ENCODE results near the gene REC8.

The REC8 gene

DNA sequence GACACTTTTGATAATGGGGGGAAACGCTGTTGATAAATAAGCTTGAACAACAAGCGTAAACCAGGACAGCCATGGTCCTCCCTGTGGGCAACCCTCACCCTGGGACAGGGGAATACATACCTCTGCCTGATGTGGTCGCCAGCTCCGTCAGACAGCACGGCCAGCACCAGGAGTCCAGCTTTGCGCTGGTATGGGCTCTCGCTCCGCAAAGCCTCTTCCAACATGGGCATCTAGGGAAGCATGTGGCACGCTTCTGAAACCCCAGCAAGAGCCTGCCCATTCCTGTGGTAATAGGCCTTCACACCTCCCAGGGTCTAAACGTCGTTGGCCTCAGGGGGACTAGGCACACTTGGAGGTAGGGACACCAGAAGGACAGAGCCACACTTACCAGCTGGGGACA, 13.9 kb downstream of the REC8 start:
- TF ChIP-seq, protein P1, sequence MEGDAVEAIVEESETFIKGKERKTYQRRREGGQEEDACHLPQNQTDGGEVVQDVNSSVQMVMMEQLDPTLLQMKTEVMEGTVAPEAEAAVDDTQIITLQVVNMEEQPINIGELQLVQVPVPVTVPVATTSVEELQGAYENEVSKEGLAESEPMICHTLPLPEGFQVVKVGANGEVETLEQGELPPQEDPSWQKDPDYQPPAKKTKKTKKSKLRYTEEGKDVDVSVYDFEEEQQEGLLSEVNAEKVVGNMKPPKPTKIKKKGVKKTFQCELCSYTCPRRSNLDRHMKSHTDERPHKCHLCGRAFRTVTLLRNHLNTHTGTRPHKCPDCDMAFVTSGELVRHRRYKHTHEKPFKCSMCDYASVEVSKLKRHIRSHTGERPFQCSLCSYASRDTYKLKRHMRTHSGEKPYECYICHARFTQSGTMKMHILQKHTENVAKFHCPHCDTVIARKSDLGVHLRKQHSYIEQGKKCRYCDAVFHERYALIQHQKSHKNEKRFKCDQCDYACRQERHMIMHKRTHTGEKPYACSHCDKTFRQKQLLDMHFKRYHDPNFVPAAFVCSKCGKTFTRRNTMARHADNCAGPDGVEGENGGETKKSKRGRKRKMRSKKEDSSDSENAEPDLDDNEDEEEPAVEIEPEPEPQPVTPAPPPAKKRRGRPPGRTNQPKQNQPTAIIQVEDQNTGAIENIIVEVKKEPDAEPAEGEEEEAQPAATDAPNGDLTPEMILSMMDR (IDR thresholded peaks at IDR 0.05), result no peak
- no peak for DNase-seq (ENCODE audit: low spot score)
- H3K27ac ChIP-seq, result no peak overlapping the region
- no peak overlapping the region for H3K4me3 ChIP-seq

DNA sequence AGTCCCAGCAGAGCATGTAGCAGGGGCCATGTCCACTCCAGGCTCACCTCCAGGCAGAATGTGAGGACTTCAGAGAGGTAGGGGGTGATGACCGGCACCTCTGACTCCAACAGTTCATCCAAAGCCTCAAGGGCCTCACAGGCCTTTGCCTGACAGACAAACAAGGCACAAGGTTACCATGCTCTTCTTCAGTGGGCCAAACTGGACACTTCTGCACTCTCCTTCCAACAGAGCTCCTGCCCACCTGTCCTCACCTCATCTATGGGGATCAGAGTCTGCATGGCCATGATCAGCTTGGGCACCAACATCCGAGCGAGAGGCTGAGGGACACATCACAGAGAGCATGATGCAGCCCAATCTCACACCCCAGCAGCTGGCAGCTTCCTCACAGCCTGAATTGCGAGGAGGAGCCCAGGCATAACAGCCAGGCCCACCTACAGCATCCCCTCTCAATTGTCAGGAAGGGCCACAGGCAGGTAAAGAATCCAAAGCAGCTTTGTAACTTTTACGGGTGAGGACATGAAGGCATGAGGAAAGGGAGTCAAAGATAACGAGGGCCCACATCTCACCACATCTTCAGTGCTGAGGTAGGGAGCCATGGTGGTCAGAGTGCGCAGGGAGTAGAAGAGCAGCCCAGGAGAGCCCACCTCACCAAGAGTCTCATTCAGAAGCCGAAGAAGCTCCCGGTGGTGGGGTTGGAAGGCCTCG, 15.1 kb downstream of the REC8 start:
- no peak for DNase-seq (ENCODE audit: low spot score)
- Histone ChIP-seq H3K4me3 (peak overlapping the region; percentile 90), H3K27ac (no peak overlapping the region)
- TF ChIP-seq, protein P1 (IDR thresholded peaks at IDR 0.05), result no peak

DNA sequence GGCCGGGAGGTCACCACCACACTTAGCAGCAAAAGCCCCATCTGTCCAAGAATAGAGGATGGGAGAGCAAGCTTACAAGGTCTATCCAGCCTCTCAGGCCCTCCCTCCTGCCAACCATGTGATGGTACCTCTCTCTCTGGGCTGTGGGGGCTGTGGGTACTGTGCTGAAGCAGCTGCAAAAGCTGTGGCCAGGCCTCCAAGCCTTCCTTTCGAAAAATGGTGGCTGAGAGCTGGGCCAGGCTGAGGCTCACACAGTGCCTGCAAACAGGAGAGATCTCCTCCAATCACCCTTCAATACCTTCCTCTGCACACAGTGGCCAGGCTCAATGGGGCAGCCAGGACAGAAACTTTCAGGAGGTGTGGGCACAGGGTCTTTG, 15.6 kb downstream of the REC8 start:
- TF ChIP-seq, protein P1 (IDR thresholded peaks at IDR 0.05), result no peak
- Histone ChIP-seq H3K4me3 (peak overlapping the region; percentile 90), H3K27ac (peak overlapping the region in 1 of 2 donors; percentile 88)
- peak; percentile 72 for DNase-seq (ENCODE audit: low spot score)

DNA sequence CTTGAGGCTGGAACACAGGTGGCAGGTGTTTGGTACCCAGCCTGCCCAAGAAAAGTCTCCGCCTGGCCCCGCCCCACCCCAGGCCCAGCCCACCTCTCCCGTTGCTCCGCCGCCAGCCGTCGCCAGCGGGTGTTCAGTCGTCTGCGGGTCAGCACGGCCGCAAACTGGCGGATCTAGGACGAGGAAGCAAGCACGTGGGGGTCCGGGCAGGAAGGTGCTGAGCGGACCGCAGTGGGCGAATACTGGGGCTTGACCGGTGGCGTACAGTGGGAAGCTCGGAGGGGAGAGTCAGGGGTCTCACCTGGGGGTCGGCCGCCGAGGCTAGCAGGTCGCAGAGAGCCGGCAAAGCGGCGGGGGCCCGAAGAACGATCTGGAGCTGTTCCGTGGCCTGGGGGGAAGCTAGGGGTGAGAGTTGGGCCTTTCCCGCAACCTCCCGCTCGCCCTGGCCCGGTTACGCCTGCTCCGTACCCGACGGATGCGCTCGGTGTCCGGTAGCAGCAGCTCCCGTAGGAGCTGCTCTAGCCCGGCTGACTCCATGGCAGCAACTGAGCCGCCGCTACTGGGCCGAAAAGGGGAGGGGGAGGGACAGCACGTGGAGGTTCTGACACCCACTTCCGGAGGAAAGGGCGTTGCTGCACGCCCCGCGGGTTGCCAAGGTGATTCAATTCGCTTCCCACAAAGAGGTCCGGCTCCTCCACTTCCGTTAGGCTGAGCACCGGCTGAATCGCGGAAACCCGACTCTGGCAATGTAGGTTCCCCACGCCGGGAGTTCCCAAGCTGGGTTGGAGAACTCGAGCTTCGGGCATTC, 16.6 kb downstream of the REC8 start, which contains the start of gene IPO4:
Gene IPO4, minus strand, starts transcription at position 566 of the 808 bp plus-strand sequence. Its CDS starts 29 bp downstream, at position 537.
- DNase-seq (ENCODE audit: low spot score), result peak; percentile 98
- Histone ChIP-seq H3K27ac (peak within 1 kb of the TSS; percentile 30 to 88), H3K4me3 (peak within 1 kb of the TSS; percentile 90)
- TF ChIP-seq, protein P1 (IDR thresholded peaks at IDR 0.05), result no peak

DNA sequence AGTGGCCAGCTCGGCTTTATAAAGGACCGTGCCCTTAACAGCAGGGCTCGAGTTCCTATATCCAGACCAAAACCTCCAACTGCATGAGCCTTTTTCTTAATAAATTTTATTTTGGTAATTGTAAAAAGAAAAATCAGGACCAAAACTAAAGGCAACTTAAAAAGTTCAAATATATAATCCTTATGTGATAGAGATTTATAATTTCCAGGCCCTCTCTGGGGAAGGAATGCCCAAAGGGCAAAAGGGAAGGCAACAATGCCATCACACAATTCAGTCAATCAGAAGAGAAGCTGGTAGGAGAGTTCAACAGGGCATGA, 17.1 kb downstream of the REC8 start:
- no peak for DNase-seq (ENCODE audit: low spot score)
- TF ChIP-seq, protein P1 (IDR thresholded peaks at IDR 0.05), result no peak
- Histone ChIP-seq H3K27ac (peak overlapping the region in 1 of 2 donors; percentile 88), H3K4me3 (peak overlapping the region; percentile 90)

DNA sequence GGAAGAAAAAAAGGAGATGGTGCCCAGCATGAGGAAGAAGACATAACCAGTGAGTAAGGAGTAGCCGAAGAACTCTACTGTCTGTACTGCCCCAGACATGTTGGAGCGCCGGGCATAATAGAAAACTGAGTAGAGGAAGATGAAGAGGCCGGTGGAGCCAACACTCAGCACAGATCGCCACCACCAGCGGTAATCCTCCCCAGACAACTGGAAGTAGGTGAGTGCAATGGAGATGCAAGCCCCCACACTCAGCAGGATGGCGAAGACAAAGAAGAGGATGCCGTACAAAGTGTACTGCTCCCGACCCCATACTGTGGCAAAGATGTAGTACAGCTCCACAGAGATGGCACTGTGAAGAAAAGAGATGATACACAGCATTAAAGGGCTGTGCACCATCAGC, 17.6 kb downstream of the REC8 start:
- H3K4me3 ChIP-seq, result no peak overlapping the region
- no peak for DNase-seq (ENCODE audit: low spot score)
- H3K27ac ChIP-seq, result no peak overlapping the region
- TF ChIP-seq, protein P1 (IDR thresholded peaks at IDR 0.05), result no peak

All from coronary artery (tissue), 2 donors.